H1 (cell line): Measurements from ENCODE around the gene CLASP2. TPM values are rescaled to one million over a fixed set of nuclear protein-coding genes. Genes with fewer than 3 reads are reported as not detected.

Source experiments
- ASH2L ChIP-seq: fragments of 200-600, 300-600 bp; sonication (generic); IDR thresholded peaks from one replicate; pipeline ENCODE4 v1.7.1; 2017; ENCODE audit warnings: low read length
- BACH1 ChIP-seq: IDR thresholded peaks from 2 replicates; pipeline ENCODE4 v1.6.1; 2012; ENCODE audit warnings: low read length, improper control_type of control experiment
- CREB1 ChIP-seq: IDR thresholded peaks from 2 replicates; pipeline ENCODE4 v1.6.1; 2012; ENCODE audit warnings: inconsistent platforms
- CTBP2 ChIP-seq: IDR thresholded peaks from 2 replicates; pipeline ENCODE4 v1.7.0; 2011; ENCODE audit warnings: borderline replicate concordance, mild to moderate bottlenecking, moderate library complexity, mixed read lengths, low read length; ENCODE audit not compliant: insufficient read depth, insufficient read length
- CTCF ChIP-seq, 3 experiments: IDR thresholded peaks; 1 replicate in 2 of 3; 2 replicates in 1 of 3; pipeline versions ENCODE4 v1.5.1 to v1.6.1; 2011; ENCODE audit warnings: low read length in 3 of 3, mild to moderate bottlenecking in 3 of 3, inconsistent platforms in 2 of 3, low read depth in 1 of 3, moderate library complexity in 1 of 3; ENCODE audit not compliant: insufficient read depth in 1 of 3; ENCODE audit errors: control extremely low read depth in 1 of 3
- E2F6 ChIP-seq: IDR thresholded peaks from 2 replicates; pipeline ENCODE4 v1.6.1; 2012; ENCODE audit warnings: inconsistent platforms
- HDAC2 ChIP-seq, 2 experiments: fragments of 300-600 bp in 1 of 2; sonication (generic) in 1 of 2; IDR thresholded peaks; 2 replicates each; pipeline ENCODE4 v1.6.1; 2011 to 2012; ENCODE audit warnings: low read depth in 2 of 2, low read length in 2 of 2, mild to moderate bottlenecking in 2 of 2, moderate library complexity in 2 of 2, borderline replicate concordance in 1 of 2, inconsistent platforms in 1 of 2
- JUND ChIP-seq: IDR thresholded peaks from 2 replicates; pipeline ENCODE4 v1.6.1; 2011; ENCODE audit warnings: mild to moderate bottlenecking, improper control_type of control experiment, low read length
- KDM4A ChIP-seq: IDR thresholded peaks from one replicate; pipeline ENCODE4 v1.7.1; 2012; ENCODE audit warnings: low read depth, mild to moderate bottlenecking, moderate library complexity, low read length, inconsistent platforms; ENCODE audit not compliant: severe bottlenecking
- POLR2A ChIP-seq, 2 experiments: IDR thresholded peaks; 1 replicate in 1 of 2; 2 replicates in 1 of 2; pipeline ENCODE4 v1.6.1; 2011; ENCODE audit warnings: low read depth in 2 of 2, low read length in 2 of 2, mild to moderate bottlenecking in 2 of 2; ENCODE audit errors: control extremely low read depth in 1 of 2
- RBBP5 ChIP-seq: IDR thresholded peaks from 2 replicates; pipeline ENCODE4 v1.7.1; 2012; ENCODE audit warnings: low read depth, mild to moderate bottlenecking, inconsistent platforms, low read length, moderate library complexity, borderline replicate concordance
- RFX5 ChIP-seq: IDR thresholded peaks from 2 replicates; pipeline ENCODE4 v1.6.1; 2011; ENCODE audit warnings: low read depth, low read length, improper control_type of control experiment, borderline replicate concordance
- SIN3A ChIP-seq, 2 experiments: IDR thresholded peaks in 1 of 2; conservative IDR thresholded peaks in 1 of 2; 2 replicates each; pipeline ENCODE4 v1.6.1; 2011 to 2012; ENCODE audit warnings: low read length in 2 of 2, improper control_type of control experiment in 1 of 2, low read depth in 1 of 2, mild to moderate bottlenecking in 1 of 2
- SP4 ChIP-seq: IDR thresholded peaks from 2 replicates; pipeline ENCODE4 v1.6.1; 2012; ENCODE audit warnings: low read length, inconsistent platforms
- TBP ChIP-seq: IDR thresholded peaks from 2 replicates; pipeline ENCODE4 v1.6.1; 2011; ENCODE audit warnings: low read depth, low read length, improper control_type of control experiment
- TEAD4 ChIP-seq: IDR thresholded peaks from 2 replicates; pipeline ENCODE4 v1.6.1; 2012; ENCODE audit warnings: low read depth, low read length, inconsistent platforms, mixed read lengths
- YY1 ChIP-seq: IDR thresholded peaks from 2 replicates; pipeline ENCODE4 v1.6.1; 2011; ENCODE audit warnings: low read depth, mild to moderate bottlenecking, low read length
- polyA plus RNA-seq, 7 experiments: library from polyadenylated mRNA; depleted of rRNA in 3 of 7; stranded (reverse) in 5 of 7; unstranded in 2 of 7; fragments of >200 nt in 5 of 7; fragments of 200-250 nt in 2 of 7; gene quantifications; 1 replicate in 5 of 7; 2 replicates in 1 of 7; 4 replicates in 1 of 7; pipeline versions ENCODE4 v1.2.1 to v1.2.3, GENCODE V29; 2011 to 2013; ENCODE audit warnings: missing spikeins in 2 of 7, mixed read lengths in 2 of 7
- total RNA-seq: library from RNA; stranded (reverse); fragmentation: NEBNext Ultra II Directional; extraction: Animal tissue kit (Norgen Biotek cat#: 25700); gene quantifications from 2 replicates; pipeline ENCODE4 v1.2.1, GENCODE V29; 2021

The CLASP2 gene
- total and polyA plus RNA-seq, 2 of the 8 experiments (the other 6 are each of a cell fraction or from before 2014, with no cell fraction given) = 21.7 to 58.0 TPM

GRCh38 chr3:33717866-33718594, at the start of gene CLASP2 (continued):
- TF ChIP-seq CTCF (IDR thresholded peaks at IDR 0.05; ENCODE audit: control extremely low read depth in 1 of 3, insufficient read depth in 1 of 3, low read depth in 1 of 3, low read length in 3 of 3) = 0 out of 4 replicates have a peak, but pooled peaks of 1 of the 3 experiments have one; percentile 4
- peak; percentile 80; the same call in 1 of the 2 replicates for TF ChIP-seq RBBP5
- no peak for TF ChIP-seq SP4
- peak; percentile 11; the same call in 1 of the 2 replicates for TF ChIP-seq TBP
- peak; percentile 62 for TF ChIP-seq YY1
- no peak for TF ChIP-seq HDAC2 (IDR thresholded peaks at IDR 0.05; ENCODE audit: borderline replicate concordance in 1 of 2, low read depth in 2 of 2, low read length in 2 of 2)
- TF ChIP-seq E2F6 = no peak
- TF ChIP-seq ASH2L = peak; percentile 85
- no peak; the same call in 1 of the 2 replicates for TF ChIP-seq JUND
- TF ChIP-seq CTBP2 = peak; percentile 74
- TF ChIP-seq TEAD4 = no peak
- TF ChIP-seq BACH1 = no peak
- peak; percentile 96 for TF ChIP-seq CREB1
- TF ChIP-seq SIN3A (conservative IDR thresholded peaks at IDR 0.05 in 1 of 2, IDR thresholded peaks at IDR 0.05 in 1 of 2; ENCODE audit: low read depth in 1 of 2, low read length in 2 of 2) = peak in 1 of 2 experiments; percentile 52; a peak in 1 of 4 replicates
- no peak for TF ChIP-seq RFX5
- TF ChIP-seq POLR2A (IDR thresholded peaks at IDR 0.05; ENCODE audit: control extremely low read depth in 1 of 2, low read depth in 2 of 2, low read length in 2 of 2) = peak in 1 of 2 experiments; percentile 84; a peak in 2 of 3 replicates
- TF ChIP-seq KDM4A = peak; percentile 46
